Keratinocyte (primary cell): ENCODE results near the gene HOXA11. TPM values are rescaled to one million over a fixed set of nuclear protein-coding genes. Genes with fewer than 3 reads are reported as not detected.

ENCODE experiments used
- DNase-seq: peaks from one replicate; pipeline ENCODE4 v3.0.0-alpha.2; 2011; ENCODE audit warnings: low read depth, missing footprints, low spot score
- FAIRE-seq: peaks from 2 replicates; lab custom pipeline; 2011; peaks lifted over from hg19 to GRCh38; lab: Jason Lieb, UNC
- H2AFZ ChIP-seq: 2 replicates; pipeline ENCODE4 v1.6.0; 2012; ENCODE audit warnings: low read length, control low read depth, inconsistent platforms; ENCODE audit not compliant: control insufficient read depth
- H3K27ac ChIP-seq: 2 replicates; pipeline ENCODE4 v1.5.1; 2011; ENCODE audit warnings: low read length; ENCODE audit not compliant: control insufficient read depth, insufficient read depth
- H3K27me3 ChIP-seq: 3 replicates; pipeline ENCODE4 v1.6.0; 2011; ENCODE audit warnings: low read length; ENCODE audit not compliant: control insufficient read depth, insufficient read depth; ENCODE audit errors: extremely low read depth
- H3K36me3 ChIP-seq, 2 experiments: 2 replicates in 1 of 2; 3 replicates in 1 of 2; pipeline ENCODE4 v1.5.1; 2011; ENCODE audit warnings: low read length in 2 of 2, mild to moderate bottlenecking in 1 of 2; ENCODE audit not compliant: control insufficient read depth in 2 of 2, insufficient read depth in 2 of 2; ENCODE audit errors: extremely low read depth in 1 of 2
- H3K4me1 ChIP-seq: 3 replicates; pipeline ENCODE4 v1.5.1; 2011; ENCODE audit warnings: low read length; ENCODE audit not compliant: control insufficient read depth, insufficient read depth; ENCODE audit errors: extremely low read depth
- H3K4me2 ChIP-seq: 3 replicates; pipeline ENCODE4 v1.6.0; 2011; ENCODE audit warnings: low read depth, low read length; ENCODE audit not compliant: control insufficient read depth, insufficient read depth; ENCODE audit errors: extremely low read depth
- H3K4me3 ChIP-seq, 3 experiments: fragments of 200-600 bp in 1 of 3; sonication (generic) in 1 of 3; 2 replicates in 2 of 3; 3 replicates in 1 of 3; pipeline ENCODE4 v1.5.1; 2011 to 2016; ENCODE audit warnings: low read length in 3 of 3, mild to moderate bottlenecking in 3 of 3, control low read depth in 2 of 3, inconsistent platforms in 1 of 3, low read depth in 1 of 3, mixed read lengths in 1 of 3, mixed run types in 1 of 3, moderate library complexity in 1 of 3; ENCODE audit not compliant: control insufficient read depth in 2 of 3, insufficient read depth in 2 of 3; ENCODE audit errors: extremely low read depth in 1 of 3
- H3K79me2 ChIP-seq: 2 replicates; pipeline ENCODE4 v1.6.0; 2012; ENCODE audit warnings: low read length; ENCODE audit not compliant: control insufficient read depth, insufficient read depth
- H3K9ac ChIP-seq: 3 replicates; pipeline ENCODE4 v1.6.0; 2011; ENCODE audit warnings: low read length; ENCODE audit not compliant: control insufficient read depth, insufficient read depth; ENCODE audit errors: extremely low read depth
- H3K9me1 ChIP-seq: 3 replicates; pipeline ENCODE4 v1.6.0; 2011; ENCODE audit warnings: low read length; ENCODE audit not compliant: control insufficient read depth, insufficient read depth; ENCODE audit errors: extremely low read depth
- H3K9me3 ChIP-seq: 2 replicates; pipeline ENCODE4 v1.5.1; 2012; ENCODE audit warnings: low read depth, low read length; ENCODE audit not compliant: control insufficient read depth
- H4K20me1 ChIP-seq: 3 replicates; pipeline ENCODE4 v1.6.0; 2011; ENCODE audit warnings: low read length; ENCODE audit not compliant: control insufficient read depth, insufficient read depth; ENCODE audit errors: extremely low read depth
- EZH2 ChIP-seq: IDR thresholded peaks from one replicate; pipeline ENCODE4 v1.6.1; 2012; ENCODE audit warnings: inconsistent platforms, mild to moderate bottlenecking, low read length, moderate library complexity
- dilution Hi-C: fragments of 300-500 bp; cut with MboI; formaldehyde crosslinking; loops from one replicate; pipeline ENCODE4 v1.7.0; 2020; ENCODE audit warnings: low sequenced_read_pairs; ENCODE audit not compliant: extremely low pct_ligation_motif_present
- polyA plus RNA-seq, 5 experiments: library from polyadenylated mRNA; depleted of rRNA in 3 of 5; stranded (reverse) in 3 of 5; stranded (forward) in 1 of 5; unstranded in 1 of 5; fragments of >200 nt; gene quantifications; 1 replicate in 1 of 5; 2 replicates in 3 of 5; 3 replicates in 1 of 5; pipeline versions ENCODE4 v1.2.1 to v1.2.3, GENCODE V29; 2011 to 2012; ENCODE audit warnings: missing spikeins in 2 of 5, low read depth in 1 of 5, low replicate concordance in 1 of 5
- TF ChIP-seq, protein P1 (sequence below), 3 experiments: IDR thresholded peaks in 1 of 3; conservative IDR thresholded peaks in 1 of 3; optimal IDR thresholded peaks in 1 of 3; 2 replicates in 2 of 3; 3 replicates in 1 of 3; pipeline versions ENCODE3 to v1.5.1; 2011; ENCODE audit warnings: low read length in 3 of 3, mild to moderate bottlenecking in 3 of 3, moderate library complexity in 2 of 3, control low read depth in 1 of 3, inconsistent platforms in 1 of 3; ENCODE audit not compliant: insufficient read depth in 2 of 3; ENCODE audit errors: extremely low read depth in 1 of 3

The HOXA11 gene
- polyA plus RNA-seq, 1 donor (not counting 4 experiments of a cell fraction or from before 2014, with no cell fraction given) = 0.07 TPM

- H3K79me2 ChIP-seq = no peaks in the 10 kb centered on the region
- dilution Hi-C loops = no loop called here
- H3K27me3 ChIP-seq = peaks cover 26% of the 10 kb centered on the region
- TF ChIP-seq EZH2 = no peak
- TF ChIP-seq, protein P1, sequence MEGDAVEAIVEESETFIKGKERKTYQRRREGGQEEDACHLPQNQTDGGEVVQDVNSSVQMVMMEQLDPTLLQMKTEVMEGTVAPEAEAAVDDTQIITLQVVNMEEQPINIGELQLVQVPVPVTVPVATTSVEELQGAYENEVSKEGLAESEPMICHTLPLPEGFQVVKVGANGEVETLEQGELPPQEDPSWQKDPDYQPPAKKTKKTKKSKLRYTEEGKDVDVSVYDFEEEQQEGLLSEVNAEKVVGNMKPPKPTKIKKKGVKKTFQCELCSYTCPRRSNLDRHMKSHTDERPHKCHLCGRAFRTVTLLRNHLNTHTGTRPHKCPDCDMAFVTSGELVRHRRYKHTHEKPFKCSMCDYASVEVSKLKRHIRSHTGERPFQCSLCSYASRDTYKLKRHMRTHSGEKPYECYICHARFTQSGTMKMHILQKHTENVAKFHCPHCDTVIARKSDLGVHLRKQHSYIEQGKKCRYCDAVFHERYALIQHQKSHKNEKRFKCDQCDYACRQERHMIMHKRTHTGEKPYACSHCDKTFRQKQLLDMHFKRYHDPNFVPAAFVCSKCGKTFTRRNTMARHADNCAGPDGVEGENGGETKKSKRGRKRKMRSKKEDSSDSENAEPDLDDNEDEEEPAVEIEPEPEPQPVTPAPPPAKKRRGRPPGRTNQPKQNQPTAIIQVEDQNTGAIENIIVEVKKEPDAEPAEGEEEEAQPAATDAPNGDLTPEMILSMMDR (optimal IDR thresholded peaks at IDR 0.05 in 1 of 3, IDR thresholded peaks at IDR 0.05 in 1 of 3, conservative IDR thresholded peaks at IDR 0.05 in 1 of 3; ENCODE audit: extremely low read depth in 1 of 3, insufficient read depth in 2 of 3, low read length in 3 of 3) = no peak
- no peak overlapping the region for H2AFZ ChIP-seq
- FAIRE-seq (no peak), DNase-seq (no peak)
- H3K4me3 ChIP-seq = no peak overlapping the region
- H3K4me2 ChIP-seq = no peak overlapping the region
- no peak overlapping the region for H3K27ac ChIP-seq
- H3K9ac ChIP-seq = no peak overlapping the region
- no peaks in the 10 kb centered on the region for H3K9me3 ChIP-seq
- no peaks in the 10 kb centered on the region for H3K36me3 ChIP-seq
- H4K20me1 ChIP-seq = no peaks in the 10 kb centered on the region
- H3K4me1 ChIP-seq = peaks cover 8% of the 10 kb centered on the region
- no peaks in the 10 kb centered on the region for H3K9me1 ChIP-seq
Measured at GRCh38 chr7:27179030-27179429, 6.0 kb downstream of the HOXA11 start.

GRCh38 chr7:27178366-27178765 is 6.7 kb downstream of the HOXA11 start:
- dilution Hi-C loops = no loop called here
- peaks cover 20% of the 10 kb centered on the region for H3K27me3 ChIP-seq
- no peak overlapping the region for H2AFZ ChIP-seq
- no peak overlapping the region for H3K9ac ChIP-seq
- peaks cover 2% of the 10 kb centered on the region for H3K79me2 ChIP-seq
- DNase-seq = no peak
- no peaks in the 10 kb centered on the region for H4K20me1 ChIP-seq
- H3K4me3 ChIP-seq = no peak overlapping the region
- H3K4me2 ChIP-seq = no peak overlapping the region
- peaks cover 4% of the 10 kb centered on the region for H3K4me1 ChIP-seq
- no peaks in the 10 kb centered on the region for H3K9me1 ChIP-seq
- FAIRE-seq = no peak
- H3K36me3 ChIP-seq = no peaks in the 10 kb centered on the region
- no peak overlapping the region for H3K27ac ChIP-seq
- no peaks in the 10 kb centered on the region for H3K9me3 ChIP-seq
- no peak for TF ChIP-seq EZH2
- TF ChIP-seq, protein P1 (optimal IDR thresholded peaks at IDR 0.05 in 1 of 3, IDR thresholded peaks at IDR 0.05 in 1 of 3, conservative IDR thresholded peaks at IDR 0.05 in 1 of 3; ENCODE audit: extremely low read depth in 1 of 3, insufficient read depth in 2 of 3, low read length in 3 of 3) = no peak
